HepG2 (cell line): Measurements from ENCODE around the gene HARS2. TPM values are rescaled to one million over a fixed set of nuclear protein-coding genes. Genes with fewer than 3 reads are reported as not detected.

Experiments used
- CBX1 ChIP-seq: IDR thresholded peaks from one replicate; pipeline ENCODE4 v1.6.1; 2016; ENCODE audit warnings: antibody characterized with exemption, low read depth
- CHCHD3 ChIP-seq: sonication (generic); formaldehyde crosslinking; IDR thresholded peaks from 2 replicates; pipeline ENCODE4 v1.8.0; 2022; ENCODE audit warnings: mild to moderate bottlenecking, missing genetic modification reagents, moderate library complexity
- FOXP4 ChIP-seq: sonication (generic); formaldehyde crosslinking; IDR thresholded peaks from 2 replicates; pipeline ENCODE4 v1.4.0; 2020; ENCODE audit warnings: missing genetic modification reagents
- HDAC1 ChIP-seq: sonication (generic); formaldehyde crosslinking; IDR thresholded peaks from 2 replicates; pipeline ENCODE4 v1.5.1; 2020; ENCODE audit warnings: mild to moderate bottlenecking, missing genetic modification reagents
- HMGXB3 ChIP-seq: sonication (generic); formaldehyde crosslinking; IDR thresholded peaks from 2 replicates; pipeline ENCODE4 v1.4.0; 2020; ENCODE audit warnings: missing genetic modification reagents, borderline replicate concordance
- MNT ChIP-seq: fragments of 450-650 bp; IDR thresholded peaks from 2 replicates; pipeline ENCODE4 v1.6.1; 2016
- NCOA1 ChIP-seq: sonication (generic); formaldehyde crosslinking; IDR thresholded peaks from 2 replicates; pipeline ENCODE4 v1.9.0; 2021; ENCODE audit warnings: missing genetic modification reagents
- NFATC3 ChIP-seq: sonication (generic); formaldehyde crosslinking; IDR thresholded peaks from 2 replicates; pipeline ENCODE4 v1.5.1; 2020; ENCODE audit warnings: mild to moderate bottlenecking, missing genetic modification reagents
- PBX2 ChIP-seq: IDR thresholded peaks from 2 replicates; pipeline ENCODE4 v1.6.1; 2016; ENCODE audit warnings: control low read depth
- POLR2AphosphoS2 ChIP-seq: IDR thresholded peaks from 2 replicates; pipeline ENCODE4 v1.6.1; 2011; ENCODE audit warnings: low read depth, low read length, improper control_type of control experiment
- PRMT3 ChIP-seq: sonication (generic); formaldehyde crosslinking; IDR thresholded peaks from 2 replicates; pipeline ENCODE4 v1.8.1; 2022; ENCODE audit warnings: low read depth, mild to moderate bottlenecking, moderate library complexity, missing genetic modification reagents, borderline replicate concordance
- PTBP1 ChIP-seq: fragments of 200-400 bp; formaldehyde crosslinking; IDR thresholded peaks from 2 replicates; pipeline ENCODE4 v1.6.1; 2018; ENCODE audit warnings: low read length, low read depth; ENCODE audit not compliant: poor library complexity, severe bottlenecking
- RELA ChIP-seq: sonication (generic); formaldehyde crosslinking; IDR thresholded peaks from 2 replicates; pipeline ENCODE4 v1.4.0; 2020; ENCODE audit warnings: missing genetic modification reagents
- SKI ChIP-seq: fragments of 450-650 bp; IDR thresholded peaks from one replicate; pipeline ENCODE4 v1.6.1; 2018; ENCODE audit warnings: mild to moderate bottlenecking; ENCODE audit not compliant: partially characterized antibody
- TCF12 ChIP-seq, 2 experiments: fragments of 450-650 bp in 1 of 2; sonication (generic) in 1 of 2; formaldehyde crosslinking in 1 of 2; IDR thresholded peaks; 2 replicates each; pipeline versions ENCODE4 v1.6.1 to v1.8.0; 2017 to 2022; ENCODE audit warnings: antibody characterized with exemption in 1 of 2, mild to moderate bottlenecking in 1 of 2, missing genetic modification reagents in 1 of 2, moderate library complexity in 1 of 2
- ZBTB39 ChIP-seq: sonication (generic); formaldehyde crosslinking; IDR thresholded peaks from 2 replicates; pipeline ENCODE4 v1.5.0; 2020; ENCODE audit warnings: missing genetic modification reagents
- ZBTB8A ChIP-seq: sonication (generic); formaldehyde crosslinking; IDR thresholded peaks from 2 replicates; pipeline ENCODE4 v1.4.0; 2020; ENCODE audit warnings: mild to moderate bottlenecking, low read depth, missing genetic modification reagents, borderline replicate concordance
- ZFP36L1 ChIP-seq: sonication (generic); formaldehyde crosslinking; IDR thresholded peaks from 2 replicates; pipeline ENCODE4 v1.8.0; 2022; ENCODE audit warnings: mild to moderate bottlenecking, missing genetic modification reagents, moderate library complexity
- polyA plus RNA-seq, 8 experiments: library from polyadenylated mRNA; depleted of rRNA in 3 of 8; stranded (reverse) in 7 of 8; unstranded in 1 of 8; fragments of >200 nt; fragmentation: Illumina TruSeq in 4 of 8; extraction: Trizol in 4 of 8; gene quantifications; 2 replicates each; pipeline versions ENCODE4 v1.2.1 to v1.2.3, GENCODE V29; 2011 to 2016; ENCODE audit warnings: low read depth in 4 of 8, missing spikeins in 1 of 8, mixed read lengths in 1 of 8; ENCODE audit not compliant: insufficient read depth in 1 of 8
- total RNA-seq, 5 experiments: library from RNA; depleted of rRNA; stranded (reverse); fragments of >200 nt; fragmentation: Illumina TruSeq; extraction: Trizol; gene quantifications; 2 replicates each; pipeline ENCODE4 v1.2.3, GENCODE V29; 2016; ENCODE audit warnings: low read depth in 1 of 5

Gene HARS2
- total and polyA plus RNA-seq, 2 of the 13 experiments (the other 11 are each of a cell fraction or from before 2014, with no cell fraction given): 17.9 to 25.8 TPM

- no peak for TF ChIP-seq PTBP1
- peak; percentile 72 for TF ChIP-seq HDAC1 (CRISPR knock-in tag)
- no peak for TF ChIP-seq PRMT3 (CRISPR knock-in tag)
- TF ChIP-seq ZFP36L1 (CRISPR knock-in tag): peak; percentile 60; the same call in 1 of the 2 replicates
- no peak for TF ChIP-seq NFATC3 (CRISPR knock-in tag)
- peak; percentile 70 for TF ChIP-seq FOXP4 (CRISPR knock-in tag)
- peak; percentile 41; the same call in 1 of the 2 replicates for TF ChIP-seq ZBTB39 (CRISPR knock-in tag)
- no peak for TF ChIP-seq CBX1
- TF ChIP-seq SKI: no peak
- no peak for TF ChIP-seq POLR2AphosphoS2
- no peak for TF ChIP-seq CHCHD3
- TF ChIP-seq MNT: peak; percentile 56
- TF ChIP-seq TCF12 (IDR thresholded peaks at IDR 0.05): no peak
- TF ChIP-seq TCF12 (CRISPR knock-in tag; IDR thresholded peaks at IDR 0.05): no peak
- peak; percentile 84; the same call in 1 of the 2 replicates for TF ChIP-seq HMGXB3 (CRISPR knock-in tag)
- TF ChIP-seq PBX2 (CRISPR knock-in tag): no peak
- TF ChIP-seq ZBTB8A: no peak
- no peak for TF ChIP-seq RELA (CRISPR knock-in tag)
- no peak for TF ChIP-seq NCOA1 (CRISPR knock-in tag)
Observed at GRCh38 chr5:140710899-140711552, 19.8 kb downstream of the HARS2 start (continued).
